Left lung (tissue), 10 donors: ENCODE measurements around the gene RERG. TPM values are rescaled to one million over a fixed set of nuclear protein-coding genes. Genes with fewer than 3 reads are reported as not detected.

Experiments
- ATAC-seq: fragments of 200-7000 bp; cut with Tn5 transposase; one replicate; pipeline ENCODE4 v1.9.1; 2020; ENCODE audit warnings: moderate library complexity
- DNase-seq, 4 donors: peaks; one replicate each; pipeline ENCODE4 v3.0.0-alpha.2; 2013 to 2020
- H3K27ac ChIP-seq, 2 donors: fragments of 200-600 bp; sonication (generic) in 1 of 2; one replicate each; pipeline versions ENCODE4 v1.5.0 to v1.8.0; 2020 to 2021
- H3K27me3 ChIP-seq, 2 donors: fragments of 200-600 bp; sonication (generic) in 1 of 2; one replicate each; pipeline versions ENCODE4 v1.5.0 to v1.8.0; 2020 to 2021
- H3K36me3 ChIP-seq, 2 donors: fragments of 200-600 bp; sonication (generic) in 1 of 2; one replicate each; pipeline versions ENCODE4 v1.5.0 to v1.8.0; 2020 to 2021
- H3K4me1 ChIP-seq, 2 donors: fragments of 200-600 bp; one replicate each; pipeline ENCODE4 v1.8.0; 2021
- H3K4me3 ChIP-seq, 2 donors: fragments of 200-600 bp; sonication (generic) in 1 of 2; one replicate each; pipeline versions ENCODE4 v1.5.0 to v1.8.0; 2020 to 2021; ENCODE audit warnings: mild to moderate bottlenecking in 1 of 2
- H3K9me3 ChIP-seq, 2 donors: fragments of 200-600 bp; sonication (generic) in 1 of 2; one replicate each; pipeline versions ENCODE4 v1.5.0 to v1.8.0; 2020 to 2021
- CTCF ChIP-seq, 2 donors: fragments of 200-600 bp; sonication (generic) in 1 of 2; IDR thresholded peaks; one replicate each; pipeline versions ENCODE4 v1.5.0 to v1.8.0; 2021; ENCODE audit warnings: antibody characterized with exemption in 2 of 2
- intact Hi-C, 2 donors: fragments of 100-400 bp; cut with DNase I; formaldehyde crosslinking; loops; one replicate each; pipeline versions ENCODE4 v1.11.2 to v1.14.2; 2022
- polyA plus RNA-seq, 6 donors: library from polyadenylated mRNA; unstranded; fragments of 120-200 nt; gene quantifications; one replicate each; pipeline ENCODE4 v1.2.1, GENCODE V29; 2013; ENCODE audit not compliant: insufficient read length in 6 of 6
- total RNA-seq, 2 donors: library from RNA; stranded (reverse); fragmentation: NEBNext Ultra II Directional; extraction: Animal tissue kit (Norgen Biotek cat#: 25700); gene quantifications; one replicate each; pipeline ENCODE4 v1.2.1, GENCODE V29; 2021
- donor health status: DM: no; HTN: yes; CAD: no.
- donor health status: DM: no; HTN: no; CAD: no.

Gene RERG
- total and polyA plus RNA-seq, 8 donors: 11.5 to 17.5 (median 14.4) TPM

GRCh38 chr12:15154103-15154502 is 67.1 kb downstream of the RERG start:
- H3K4me3 ChIP-seq: no peak overlapping the region
- DNase-seq: no peak
- H3K27me3 ChIP-seq: no peaks in the 10 kb centered on the region
- TF ChIP-seq CTCF (IDR thresholded peaks at IDR 0.05): no peak
- intact Hi-C loops: no loop called here
- no peaks in the 10 kb centered on the region for H3K36me3 ChIP-seq
- H3K9me3 ChIP-seq: no peaks in the 10 kb centered on the region
- peaks cover 0 to 2% of the 10 kb centered on the region in 2 donors for H3K4me1 ChIP-seq
- peak overlapping the region in 1 of 2 donors; percentile 21 for H3K27ac ChIP-seq
- ATAC-seq: no peak

DNA sequence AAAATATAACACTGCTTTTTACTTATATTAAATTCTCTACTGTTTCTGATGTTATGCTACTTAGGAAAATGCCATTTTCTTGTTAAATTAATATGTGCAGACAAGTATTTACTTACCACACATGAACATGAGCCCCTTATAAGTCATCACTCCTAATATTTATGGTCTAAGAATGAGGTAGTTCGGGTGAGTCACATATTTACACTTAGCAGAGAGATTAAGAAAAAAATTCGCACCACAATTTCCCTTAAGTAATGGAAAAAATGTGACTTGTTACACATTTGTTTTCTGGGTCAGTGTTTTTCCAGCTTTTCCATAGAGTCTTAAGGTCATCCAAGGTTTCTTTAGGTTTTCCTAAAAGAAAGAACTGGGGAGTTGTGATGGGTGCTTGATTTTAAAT is 68.3 kb downstream of the RERG start:
- no peaks in the 10 kb centered on the region for H3K9me3 ChIP-seq
- intact Hi-C loops: no loop called here

GRCh38 chr12:15152456-15152855 is 68.8 kb downstream of the RERG start:
- Histone ChIP-seq H3K27me3 (no peaks in the 10 kb centered on the region), H3K27ac (peak overlapping the region in 1 of 2 donors; percentile 47), H3K4me1 (peaks cover 0 to 2% of the 10 kb centered on the region in 2 donors), H3K4me3 (no peak overlapping the region), H3K36me3 (no peaks in the 10 kb centered on the region), H3K9me3 (no peaks in the 10 kb centered on the region)
- intact Hi-C loops: no loop called here
- DNase-seq (no peak), ATAC-seq (peak; percentile 67)
- no peak for TF ChIP-seq CTCF (IDR thresholded peaks at IDR 0.05)

More for the DNA sequence above, 68.3 kb downstream of the RERG start:
- ATAC-seq: peak; percentile 69
- DNase-seq: no peak
- Histone ChIP-seq H3K27ac (peak overlapping the region in 1 of 2 donors; percentile 47), H3K4me3 (no peak overlapping the region), H3K36me3 (no peaks in the 10 kb centered on the region), H3K27me3 (no peaks in the 10 kb centered on the region), H3K4me1 (peaks cover 0 to 2% of the 10 kb centered on the region in 2 donors)
- no peak for TF ChIP-seq CTCF (IDR thresholded peaks at IDR 0.05)

DNA sequence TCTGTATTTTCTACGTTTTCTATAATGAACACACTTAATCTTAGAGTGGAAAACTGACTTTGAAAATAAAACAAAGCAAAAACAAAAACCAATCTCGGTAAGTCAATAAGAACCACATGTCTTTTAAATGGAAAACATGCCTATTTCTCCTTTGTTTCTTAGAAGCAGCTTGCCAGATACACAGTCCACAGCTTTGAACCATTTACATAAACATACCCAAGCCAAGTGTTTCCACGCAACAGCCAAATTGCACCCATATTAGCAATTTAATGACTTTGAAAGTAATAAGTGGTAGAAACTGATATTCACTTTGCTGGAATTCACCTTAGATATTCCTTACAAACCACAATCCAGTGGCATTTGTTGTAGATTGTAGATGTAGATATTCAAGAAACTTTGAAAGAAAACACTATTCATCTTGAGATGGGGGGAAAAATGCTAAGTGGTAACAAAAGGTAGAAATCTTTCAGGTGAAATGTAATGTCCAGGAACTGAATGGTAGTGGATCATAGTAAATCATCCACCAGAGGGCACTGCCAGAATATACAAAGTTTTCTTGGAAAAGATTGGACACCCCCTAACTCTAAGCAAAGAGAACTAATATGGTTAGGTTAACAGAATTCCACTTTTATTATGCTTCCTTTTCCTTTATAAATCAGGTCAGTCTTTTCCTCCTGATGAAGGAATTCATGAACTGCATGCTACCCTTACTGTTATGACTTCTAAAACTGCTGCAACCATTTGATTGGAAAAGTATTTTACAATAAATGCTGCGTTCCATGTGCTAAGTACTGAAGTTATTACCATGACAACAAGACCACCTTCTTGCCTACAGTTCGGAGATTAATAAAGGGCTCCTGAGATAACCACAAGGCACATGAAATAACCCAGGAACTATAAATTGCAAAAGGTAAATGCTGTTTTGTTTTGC is 69.8 kb downstream of the RERG start:
- peak overlapping the region in 1 of 2 donors; percentile 40 for H3K27ac ChIP-seq
- intact Hi-C loops: no loop called here
- peak; percentile 38 to 40 for TF ChIP-seq CTCF (IDR thresholded peaks at IDR 0.05)
- ATAC-seq (peak; percentile 82), DNase-seq (peak in 1 of 4 donors; percentile 51)
- no peaks in the 10 kb centered on the region for H3K27me3 ChIP-seq
- no peaks in the 10 kb centered on the region for H3K4me1 ChIP-seq
- no peak overlapping the region for H3K4me3 ChIP-seq
- no peaks in the 10 kb centered on the region for H3K9me3 ChIP-seq
- no peaks in the 10 kb centered on the region for H3K36me3 ChIP-seq

DNA sequence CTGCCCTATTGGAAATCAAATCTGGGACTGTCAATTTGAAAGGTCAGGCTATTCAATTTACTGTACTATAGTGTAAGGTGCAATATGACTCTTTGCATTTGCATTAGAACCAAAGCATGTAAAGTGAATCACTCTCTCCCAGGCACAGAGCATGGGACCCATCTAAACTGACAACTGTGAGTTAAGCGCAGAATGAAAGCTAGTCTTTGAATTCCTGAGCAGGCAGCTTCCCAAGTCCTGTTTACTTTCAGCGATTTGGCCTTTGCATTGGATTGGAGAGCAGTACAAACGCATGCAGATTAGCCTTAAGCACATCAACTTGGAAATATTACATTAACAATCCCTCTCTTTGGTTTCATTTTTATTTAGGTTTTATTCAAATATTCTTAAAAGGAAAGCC is 74.6 kb downstream of the RERG start:
- Histone ChIP-seq H3K36me3 (no peaks in the 10 kb centered on the region), H3K4me1 (no peaks in the 10 kb centered on the region), H3K4me3 (no peak overlapping the region), H3K27me3 (no peaks in the 10 kb centered on the region), H3K9me3 (no peaks in the 10 kb centered on the region), H3K27ac (no peak overlapping the region)
- DNase-seq: peak in 1 of 4 donors; percentile 66
- TF ChIP-seq CTCF (IDR thresholded peaks at IDR 0.05): no peak
- intact Hi-C loops: no loop called here
- peak; percentile 54 for ATAC-seq
